Cardiac fibroblast (primary cell): Measurements from ENCODE around the gene FSTL4.

Experiments
- DNase-seq, 2 donors: peaks; one replicate each; pipeline versions ENCODE4 v3.0.0 to v3.0.0-alpha.2; 2010; ENCODE audit warnings: low read depth in 2 of 2
- H3K4me3 ChIP-seq, 2 donors: replicated peaks in 1 of 2; 1 replicate in 1 of 2; 2 replicates in 1 of 2; pipeline ENCODE4 v1.5.1; 2011; ENCODE audit warnings: low read depth in 2 of 2, low read length in 2 of 2, mild to moderate bottlenecking in 2 of 2, moderate library complexity in 1 of 2
- TF ChIP-seq, protein P1 (sequence below): IDR thresholded peaks from one replicate; pipeline ENCODE4 v1.5.1; 2011; ENCODE audit warnings: low read depth, mild to moderate bottlenecking, low read length, inconsistent platforms

Gene FSTL4

DNA sequence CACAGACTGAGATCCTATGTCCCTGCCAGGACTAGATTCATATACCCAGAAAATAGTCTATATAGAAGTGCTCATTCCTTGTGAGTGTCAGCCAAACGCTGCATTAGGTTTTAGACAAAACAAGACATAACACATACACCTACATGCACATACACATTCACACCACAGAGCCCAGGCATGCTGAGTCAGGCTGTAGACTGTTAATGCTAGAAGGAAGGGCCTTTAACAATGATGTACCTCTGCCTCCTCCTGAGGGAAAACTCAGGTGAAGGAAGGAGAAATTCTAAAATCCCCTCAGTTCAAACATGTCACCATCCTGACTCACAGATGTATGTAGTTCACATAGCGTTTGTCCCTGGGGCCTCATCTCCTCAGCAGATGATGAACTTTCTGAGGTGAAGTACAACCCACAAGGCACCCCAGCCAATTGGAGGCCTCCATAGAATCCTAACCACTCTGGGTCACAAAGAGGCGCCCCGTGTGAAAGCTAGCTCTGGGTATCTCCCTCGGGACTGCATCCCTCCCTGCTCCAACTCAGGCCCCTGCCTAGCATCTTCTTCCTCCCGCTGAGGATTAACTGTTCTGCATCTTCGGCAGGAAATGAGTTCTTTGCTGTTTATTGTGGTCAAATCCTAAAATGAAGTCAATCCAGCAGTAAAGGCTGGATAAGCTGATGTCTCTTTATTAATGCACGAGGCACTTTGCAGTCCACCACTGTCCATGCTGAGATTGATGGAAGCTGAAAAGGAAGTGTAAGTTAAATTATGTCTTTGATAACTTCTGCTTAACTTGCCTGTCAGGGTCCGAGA is 40.8 kb upstream of the FSTL4 start:
- TF ChIP-seq, protein P1, sequence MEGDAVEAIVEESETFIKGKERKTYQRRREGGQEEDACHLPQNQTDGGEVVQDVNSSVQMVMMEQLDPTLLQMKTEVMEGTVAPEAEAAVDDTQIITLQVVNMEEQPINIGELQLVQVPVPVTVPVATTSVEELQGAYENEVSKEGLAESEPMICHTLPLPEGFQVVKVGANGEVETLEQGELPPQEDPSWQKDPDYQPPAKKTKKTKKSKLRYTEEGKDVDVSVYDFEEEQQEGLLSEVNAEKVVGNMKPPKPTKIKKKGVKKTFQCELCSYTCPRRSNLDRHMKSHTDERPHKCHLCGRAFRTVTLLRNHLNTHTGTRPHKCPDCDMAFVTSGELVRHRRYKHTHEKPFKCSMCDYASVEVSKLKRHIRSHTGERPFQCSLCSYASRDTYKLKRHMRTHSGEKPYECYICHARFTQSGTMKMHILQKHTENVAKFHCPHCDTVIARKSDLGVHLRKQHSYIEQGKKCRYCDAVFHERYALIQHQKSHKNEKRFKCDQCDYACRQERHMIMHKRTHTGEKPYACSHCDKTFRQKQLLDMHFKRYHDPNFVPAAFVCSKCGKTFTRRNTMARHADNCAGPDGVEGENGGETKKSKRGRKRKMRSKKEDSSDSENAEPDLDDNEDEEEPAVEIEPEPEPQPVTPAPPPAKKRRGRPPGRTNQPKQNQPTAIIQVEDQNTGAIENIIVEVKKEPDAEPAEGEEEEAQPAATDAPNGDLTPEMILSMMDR, result no peak
- DNase-seq, result no peak
- no peak overlapping the region for H3K4me3 ChIP-seq

DNA sequence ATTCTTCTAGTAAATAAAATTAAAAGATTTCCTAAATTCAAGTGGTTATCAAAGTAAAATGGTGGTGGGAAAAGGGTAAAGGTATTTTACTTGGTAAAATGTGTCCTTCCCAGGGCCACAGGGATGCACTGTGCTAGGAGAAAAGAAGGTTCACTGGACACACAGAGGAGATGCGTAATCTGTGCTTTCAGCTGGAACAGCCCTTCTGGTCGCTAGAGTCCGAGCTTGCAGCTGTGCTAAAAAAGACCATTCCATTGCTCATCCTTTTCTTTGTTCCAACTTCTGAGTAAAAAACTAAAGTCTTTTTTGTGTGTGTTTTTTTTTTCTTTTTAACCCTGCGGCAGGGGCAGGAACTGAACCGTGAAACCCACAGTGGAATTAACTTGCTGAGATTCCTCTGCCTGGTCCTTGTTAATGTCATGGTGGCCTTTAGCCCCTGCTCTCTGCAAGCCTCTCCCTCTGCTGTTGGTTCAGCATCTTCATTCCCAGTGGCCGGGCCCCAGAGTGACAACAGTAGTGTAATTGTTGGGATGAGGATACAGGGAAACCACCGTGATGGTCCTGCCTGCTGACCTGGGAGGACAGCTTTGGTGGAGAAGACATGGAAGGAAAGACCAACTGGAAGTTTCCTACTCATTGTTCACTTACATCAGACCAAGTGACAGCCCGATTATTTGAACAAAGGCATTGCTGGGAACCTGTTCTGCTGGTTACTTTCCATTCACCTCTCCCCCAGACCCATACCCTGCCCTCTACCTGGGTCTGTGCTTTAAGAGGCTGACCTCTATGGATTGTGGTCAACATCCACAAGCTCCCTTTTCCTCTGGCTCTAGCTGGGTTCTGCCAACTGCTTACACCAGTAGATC is 31.9 kb upstream of the FSTL4 start:
- no peak overlapping the region for H3K4me3 ChIP-seq
- TF ChIP-seq, protein P1, result no peak
- no peak for DNase-seq

DNA sequence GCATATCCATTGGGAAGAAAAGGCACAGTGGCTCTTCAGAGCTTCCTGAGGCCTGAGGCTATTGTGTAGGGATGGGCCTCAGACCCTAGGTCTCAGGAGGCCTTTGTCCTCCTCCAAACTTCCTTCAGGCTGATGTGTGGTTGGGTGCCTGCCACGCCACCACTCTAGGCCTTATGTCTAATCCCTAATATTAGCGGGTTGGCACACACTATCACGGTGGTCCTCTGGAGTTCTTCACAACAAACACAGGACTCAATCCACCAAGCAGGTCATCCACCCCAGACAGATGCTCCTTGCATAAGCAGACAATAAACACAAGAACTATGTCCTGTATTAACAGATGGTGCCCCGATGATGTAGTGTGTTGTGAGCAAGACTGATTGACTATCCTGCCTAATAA is 31.0 kb upstream of the FSTL4 start:
- no peak overlapping the region for H3K4me3 ChIP-seq
- TF ChIP-seq, protein P1, result no peak
- no peak for DNase-seq

DNA sequence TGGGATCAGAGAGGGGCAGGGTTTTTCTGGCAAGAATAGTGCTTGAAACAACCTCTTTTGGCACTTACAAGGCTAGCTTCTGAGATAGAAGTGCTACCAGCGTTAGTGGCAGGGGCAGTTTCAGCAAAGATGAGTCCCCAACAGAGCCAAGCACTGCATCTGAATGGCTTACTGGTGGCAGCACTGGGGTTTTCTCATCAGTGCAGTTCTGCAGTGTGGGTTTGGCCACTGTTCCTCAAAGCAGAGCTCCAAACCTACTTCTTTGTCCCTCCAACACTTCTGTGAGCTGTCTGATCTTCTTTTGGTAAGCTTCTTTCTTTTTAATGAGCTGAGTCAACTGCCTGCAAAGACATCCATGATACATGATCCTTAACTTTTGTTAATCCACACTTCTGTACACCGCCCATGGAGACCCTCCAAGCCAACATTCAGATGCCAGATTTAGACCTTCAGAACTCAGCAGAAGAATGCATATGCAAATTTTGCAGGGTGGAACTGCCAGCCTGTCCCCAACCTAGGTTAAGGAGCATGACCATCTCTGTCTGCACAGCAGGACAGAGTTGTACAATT is 29.9 kb upstream of the FSTL4 start:
- TF ChIP-seq, protein P1, result no peak
- no peak overlapping the region for H3K4me3 ChIP-seq
- DNase-seq, result no peak

DNA sequence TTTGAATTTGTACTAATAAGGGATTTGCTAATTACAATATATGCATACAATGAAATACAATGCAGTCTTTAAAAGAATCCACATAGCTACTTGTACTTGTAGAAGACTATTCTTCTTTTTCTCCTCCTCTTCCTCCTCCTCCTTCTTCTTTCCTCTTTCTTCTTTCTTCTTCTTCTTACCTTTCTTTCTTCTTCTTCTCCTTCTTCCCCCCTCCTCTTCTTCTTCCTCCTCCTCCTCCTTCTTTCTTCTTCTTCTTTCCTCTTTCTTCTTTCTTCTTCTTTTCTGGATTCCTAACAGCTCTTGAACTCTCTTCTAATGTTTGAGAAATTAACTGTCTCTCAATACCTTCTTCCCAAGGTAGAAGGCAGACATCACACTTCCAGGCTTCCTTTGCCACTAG is 29.3 kb upstream of the FSTL4 start:
- TF ChIP-seq, protein P1, result no peak
- no peak overlapping the region for H3K4me3 ChIP-seq
- no peak for DNase-seq

DNA sequence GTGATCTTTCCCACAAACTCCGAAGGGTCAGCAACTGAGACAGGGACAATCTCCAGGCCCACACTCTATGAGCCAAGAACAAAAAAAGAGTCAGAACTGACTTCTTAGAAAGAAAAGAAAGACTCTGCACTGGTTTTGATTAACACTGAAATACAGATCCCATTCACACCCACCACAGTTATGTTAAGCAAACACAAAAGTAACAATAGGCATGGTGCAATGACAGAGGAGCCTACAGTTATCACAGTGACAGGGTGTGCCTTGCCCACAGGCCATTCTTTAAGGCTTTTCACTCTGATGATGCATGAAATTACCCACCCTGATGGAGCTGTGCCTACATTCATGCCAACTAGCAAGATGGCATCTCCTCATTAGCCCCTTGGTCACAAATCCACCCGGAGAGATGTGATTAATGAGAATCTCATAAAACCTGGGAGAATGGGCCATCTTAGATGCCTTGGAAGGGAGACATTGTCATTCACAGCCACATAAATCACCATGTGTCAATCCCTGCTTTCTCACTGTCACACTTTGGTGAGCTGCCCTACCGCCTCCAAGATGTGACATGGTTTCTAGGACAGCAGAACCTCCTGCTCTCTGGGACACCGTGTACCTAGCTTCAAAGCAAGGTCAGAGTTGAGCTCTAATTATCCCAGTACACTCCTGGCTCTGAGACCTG is 27.6 kb upstream of the FSTL4 start:
- H3K4me3 ChIP-seq, result no peak overlapping the region
- DNase-seq, result no peak
- TF ChIP-seq, protein P1, result no peak
